Uterus (tissue), 2 donors: ENCODE measurements around the gene NDUFA11.

ENCODE experiments used
- POLR2A ChIP-seq, 2 donors: fragments of 450-650 bp; IDR thresholded peaks; one replicate each; pipeline ENCODE4 v1.6.1; 2016; ENCODE audit warnings: antibody characterized with exemption in 2 of 2, mild to moderate bottlenecking in 1 of 2, moderate library complexity in 1 of 2
- TF ChIP-seq, protein P1 (sequence below), 4 experiments: fragments of 200-600 bp in 2 of 4; fragments of 450-650 bp in 2 of 4; sonication (generic) in 2 of 4; IDR thresholded peaks; one replicate each; pipeline ENCODE4 v1.5.1; 2016 to 2019; ENCODE audit warnings: antibody characterized with exemption in 4 of 4, mild to moderate bottlenecking in 2 of 4, moderate library complexity in 1 of 4

- TF ChIP-seq, protein P1, sequence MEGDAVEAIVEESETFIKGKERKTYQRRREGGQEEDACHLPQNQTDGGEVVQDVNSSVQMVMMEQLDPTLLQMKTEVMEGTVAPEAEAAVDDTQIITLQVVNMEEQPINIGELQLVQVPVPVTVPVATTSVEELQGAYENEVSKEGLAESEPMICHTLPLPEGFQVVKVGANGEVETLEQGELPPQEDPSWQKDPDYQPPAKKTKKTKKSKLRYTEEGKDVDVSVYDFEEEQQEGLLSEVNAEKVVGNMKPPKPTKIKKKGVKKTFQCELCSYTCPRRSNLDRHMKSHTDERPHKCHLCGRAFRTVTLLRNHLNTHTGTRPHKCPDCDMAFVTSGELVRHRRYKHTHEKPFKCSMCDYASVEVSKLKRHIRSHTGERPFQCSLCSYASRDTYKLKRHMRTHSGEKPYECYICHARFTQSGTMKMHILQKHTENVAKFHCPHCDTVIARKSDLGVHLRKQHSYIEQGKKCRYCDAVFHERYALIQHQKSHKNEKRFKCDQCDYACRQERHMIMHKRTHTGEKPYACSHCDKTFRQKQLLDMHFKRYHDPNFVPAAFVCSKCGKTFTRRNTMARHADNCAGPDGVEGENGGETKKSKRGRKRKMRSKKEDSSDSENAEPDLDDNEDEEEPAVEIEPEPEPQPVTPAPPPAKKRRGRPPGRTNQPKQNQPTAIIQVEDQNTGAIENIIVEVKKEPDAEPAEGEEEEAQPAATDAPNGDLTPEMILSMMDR (IDR thresholded peaks at IDR 0.05), result no peak
- no peak for TF ChIP-seq POLR2A (IDR thresholded peaks at IDR 0.05)
Measured at GRCh38 chr19:5877427-5877826, 26.2 kb downstream of the NDUFA11 start.
